Common myeloid progenitor, CD34-positive (primary cell): Measurements from ENCODE around the gene SLC44A3.
"Not testable (repeated sequence)": the region's sequence is repeated elsewhere in the genome, so short reads cannot be mapped to it uniquely, and the experiment has no call there.

Experiments used
- CTCF ChIA-PET: fragments of 350-600 bp; sonication (Branson Sonifier 250); formaldehyde crosslinking; loops from one replicate; lab custom pipeline; 2021; ENCODE audit warnings: antibody characterized with exemption; lab: Charles Lee
- POLR2A ChIA-PET: fragments of 350-600 bp; sonication (Branson Sonifier 250); formaldehyde crosslinking; loops from one replicate; lab custom pipeline; 2021; ENCODE audit warnings: antibody characterized with exemption; lab: Charles Lee
- DNase-seq, 3 donors: peaks; one replicate each; pipeline versions ENCODE4 v3.0.0 to v3.0.0-alpha.2; 2013
- H3K27ac ChIP-seq, 2 experiments: 1 replicate in 1 of 2; 2 replicates in 1 of 2; pipeline ENCODE4 v1.7.0; 2013; ENCODE audit warnings: inconsistent platforms in 2 of 2, low read length in 2 of 2, mild to moderate bottlenecking in 2 of 2, low read depth in 1 of 2, moderate library complexity in 1 of 2; ENCODE audit not compliant: severe bottlenecking in 2 of 2, insufficient read depth in 1 of 2, poor library complexity in 1 of 2
- H3K27me3 ChIP-seq, 5 experiments: replicated peaks in 2 of 5; 1 replicate in 3 of 5; 2 replicates in 2 of 5; pipeline versions ENCODE4 v1.6.1 to v1.7.0; 2013; ENCODE audit warnings: low read length in 4 of 5, mild to moderate bottlenecking in 2 of 5, moderate library complexity in 2 of 5, inconsistent platforms in 1 of 5; ENCODE audit not compliant: insufficient read depth in 5 of 5, control insufficient read depth in 4 of 5
- H3K36me3 ChIP-seq, 4 experiments: 1 replicate in 2 of 4; 2 replicates in 2 of 4; pipeline versions ENCODE4 v1.6.1 to v1.7.0; 2013; ENCODE audit warnings: low read length in 3 of 4, control low read depth in 1 of 4, mild to moderate bottlenecking in 1 of 4; ENCODE audit not compliant: control insufficient read depth in 4 of 4, insufficient read depth in 4 of 4
- H3K4me1 ChIP-seq, 4 experiments: 1 replicate in 3 of 4; 2 replicates in 1 of 4; pipeline versions ENCODE4 v1.6.1 to v1.7.1; 2013; ENCODE audit warnings: low read length in 3 of 4, mild to moderate bottlenecking in 3 of 4, control low read depth in 1 of 4, inconsistent platforms in 1 of 4, moderate library complexity in 1 of 4; ENCODE audit not compliant: control insufficient read depth in 4 of 4, insufficient read depth in 4 of 4; ENCODE audit errors: control extremely low read depth in 1 of 4
- H3K4me3 ChIP-seq, 7 experiments: 1 replicate in 4 of 7; 2 replicates in 3 of 7; pipeline versions ENCODE4 v1.5.1 to v1.7.0; 2013; ENCODE audit warnings: mild to moderate bottlenecking in 7 of 7, low read length in 6 of 7, moderate library complexity in 6 of 7, inconsistent platforms in 2 of 7, low read depth in 2 of 7, control low read depth in 1 of 7; ENCODE audit not compliant: insufficient read depth in 4 of 7, control insufficient read depth in 1 of 7; ENCODE audit errors: extremely low read depth in 1 of 7
- H3K9me3 ChIP-seq, 5 experiments: 1 replicate in 4 of 5; 2 replicates in 1 of 5; pipeline versions ENCODE4 v1.6.1 to v1.7.1; 2013; ENCODE audit warnings: low read length in 4 of 5, mild to moderate bottlenecking in 2 of 5, inconsistent platforms in 1 of 5, low read depth in 1 of 5, moderate library complexity in 1 of 5; ENCODE audit not compliant: control insufficient read depth in 4 of 5, insufficient read depth in 2 of 5; ENCODE audit errors: control extremely low read depth in 1 of 5
- whole genome bisulfite sequencing: methylation state at CpG from one replicate; pipeline ENCODE4 v1.1.5; 2013; ENCODE audit not compliant: insufficient coverage; 5-methylcytosine and 5-hydroxymethylcytosine counted together

Gene SLC44A3

GRCh38 chr1:94937820-94938219 lies 117.7 kb downstream of the SLC44A3 start:
- DNase-seq: no peak
- POLR2A ChIA-PET: no interaction called here
- peaks cover 0 to 5% (median 0%) of the 10 kb centered on the region in 4 experiments for H3K4me1 ChIP-seq
- no CpG with 5 or more reads among the region's 1 CpG for WGBS
- H3K9me3 ChIP-seq: no peaks in the 10 kb centered on the region
- no peak overlapping the region for H3K4me3 ChIP-seq
- H3K27me3 ChIP-seq: no peaks in the 10 kb centered on the region
- CTCF ChIA-PET: no interaction called here
- no peaks in the 10 kb centered on the region for H3K36me3 ChIP-seq
- H3K27ac ChIP-seq: no peak overlapping the region

GRCh38 chr1:94940738-94941137 lies 120.6 kb downstream of the SLC44A3 start:
- Histone ChIP-seq H3K27ac (no peak overlapping the region), H3K27me3 (no peaks in the 10 kb centered on the region), H3K4me3 (no peak overlapping the region), H3K36me3 (no peaks in the 10 kb centered on the region), H3K9me3 (no peaks in the 10 kb centered on the region), H3K4me1 (peaks cover 0 to 5% (median 0%) of the 10 kb centered on the region in 4 experiments)
- DNase-seq: peak in 2 of 3 donors; percentile 5 to 21
- 95% methylated on average over 3 of the region's 3 CpGs for WGBS
- ChIA-PET CTCF (interaction anchor here (1.2 kb wide), 1 partner anchor 101 kb away, joined by 3 read pairs; no protein-coding TSS in a partner anchor), POLR2A (no interaction called here)

GRCh38 chr1:94941480-94941879 lies 121.3 kb downstream of the SLC44A3 start:
- POLR2A ChIA-PET, DNase-seq, H3K27me3 ChIP-seq, H3K4me3 ChIP-seq, H3K27ac ChIP-seq, H3K4me1 ChIP-seq, H3K9me3 ChIP-seq, H3K36me3 ChIP-seq: not testable (repeated sequence)
- CTCF ChIA-PET: interaction anchor here (1.2 kb wide), 1 partner anchor 100 kb away, joined by 3 read pairs; no protein-coding TSS in a partner anchor
- 100% methylated on average over 1 of the region's 1 CpG for WGBS

- no peak overlapping the region for H3K27ac ChIP-seq
- CTCF ChIA-PET: no interaction called here
- peaks cover 0 to 5% (median 0%) of the 10 kb centered on the region in 4 experiments for H3K4me1 ChIP-seq
- POLR2A ChIA-PET: no interaction called here
- WGBS: 100% methylated on average over 6 of the region's 8 CpGs
- no peaks in the 10 kb centered on the region for H3K27me3 ChIP-seq
- DNase-seq: no peak
- H3K9me3 ChIP-seq: no peaks in the 10 kb centered on the region
- no peaks in the 10 kb centered on the region for H3K36me3 ChIP-seq
- no peak overlapping the region for H3K4me3 ChIP-seq
Measured at GRCh38 chr1:94942171-94943128, 122.3 kb downstream of the SLC44A3 start.
